HCT116 (cell line): ENCODE data around the gene DDN. TPM values are rescaled to one million over a fixed set of nuclear protein-coding genes. Genes with fewer than 3 reads are reported as not detected.

Source experiments
- ATAC-seq: fragments of 200-7000 bp; cut with Tn5 transposase; 2 replicates; pipeline ENCODE4 v1.9.1; 2020; ENCODE audit warnings: mild to moderate bottlenecking, moderate library complexity
- BruUV-seq: library from RNA; stranded (reverse); fragments of 400-500 nt; replicated peaks from 2 replicates; lab custom pipeline; 2021; lab: Mats Ljungman, UMichigan
- CTCF ChIA-PET: fragments of 300-600 bp; sonication (Branson Sonifier 250); formaldehyde crosslinking; loops from one replicate; lab custom pipeline; 2021; ENCODE audit warnings: antibody characterized with exemption; lab: Charles Lee
- POLR2A ChIA-PET: fragments of 300-600, 350-600 bp; sonication (Branson Sonifier 250); formaldehyde crosslinking; loops from one replicate; lab custom pipeline; 2021; ENCODE audit warnings: antibody characterized with exemption; lab: Charles Lee
- RAD21 ChIA-PET, 2 experiments: fragments of 300-600 bp; sonication (Branson Sonifier 250); formaldehyde crosslinking; loops; one replicate each; lab custom pipeline; 2023; ENCODE audit warnings: low total read pairs in 2 of 2; ENCODE audit not compliant: uncharacterized antibody in 2 of 2, unreplicated experiment in 2 of 2, low non-redundant PET in 1 of 2; lab: Charles Lee
- DNase-seq: peaks from one replicate; pipeline ENCODE4 v3.0.0-alpha.2; 2010; ENCODE audit warnings: low read depth, low spot score
- H2AFZ ChIP-seq: fragments of 200-600 bp; shearing (Covaris generic), sonication (generic); 2 replicates; pipeline ENCODE4 v1.6.1; 2017; ENCODE audit warnings: low read depth, mixed run types, mixed read lengths, antibody characterized with exemption, low read length; ENCODE audit not compliant: poor library complexity, severe bottlenecking
- H3K27ac ChIP-seq: 2 replicates; pipeline ENCODE4 v1.5.1; 2012; ENCODE audit warnings: low read depth, low read length
- H3K27me3 ChIP-seq: fragments of 200-600 bp; sonication (generic); 2 replicates; pipeline ENCODE4 v1.6.1; 2016; ENCODE audit warnings: mixed run types, low read length, mixed read lengths; ENCODE audit not compliant: insufficient read depth
- H3K36me3 ChIP-seq, 2 experiments: fragments of 200-500 bp in 1 of 2; fragments of 200-600 bp in 1 of 2; sonication (Bioruptor generic) in 1 of 2; sonication (generic) in 1 of 2; 2 replicates each; pipeline versions ENCODE4 v1.5.1 to v1.6.1; 2014 to 2016; ENCODE audit warnings: low read length in 2 of 2, inconsistent platforms in 1 of 2, mixed read lengths in 1 of 2, mixed run types in 1 of 2; ENCODE audit not compliant: insufficient read depth in 2 of 2, control insufficient read depth in 1 of 2
- H3K4me1 ChIP-seq, 2 experiments: fragments of 200-600 bp in 1 of 2; sonication (generic) in 1 of 2; 2 replicates each; pipeline versions ENCODE4 v1.5.1 to v1.6.1; 2012 to 2017; ENCODE audit warnings: low read length in 2 of 2, inconsistent platforms in 1 of 2, mild to moderate bottlenecking in 1 of 2, mixed read lengths in 1 of 2, mixed run types in 1 of 2, moderate library complexity in 1 of 2; ENCODE audit not compliant: insufficient read depth in 2 of 2, control insufficient read depth in 1 of 2
- H3K4me2 ChIP-seq: fragments of 200-600 bp; sonication (generic); 2 replicates; pipeline ENCODE4 v1.6.1; 2017; ENCODE audit warnings: mixed run types, low read length, mixed read lengths
- H3K4me3 ChIP-seq, 2 experiments: fragments of 200-600 bp in 1 of 2; sonication (generic) in 1 of 2; replicated peaks in 1 of 2; 2 replicates each; pipeline ENCODE4 v1.5.1; 2011 to 2016; ENCODE audit warnings: low read length in 2 of 2, control low read depth in 1 of 2, low read depth in 1 of 2, mild to moderate bottlenecking in 1 of 2, mixed read lengths in 1 of 2, mixed run types in 1 of 2
- H3K79me2 ChIP-seq: fragments of 200-600 bp; sonication (generic); 2 replicates; pipeline ENCODE4 v1.6.1; 2017; ENCODE audit warnings: mild to moderate bottlenecking, mixed run types, low read length, moderate library complexity, mixed read lengths; ENCODE audit not compliant: insufficient read depth
- H3K9ac ChIP-seq: fragments of 200-600 bp; sonication (generic); 2 replicates; pipeline ENCODE4 v1.6.1; 2016; ENCODE audit warnings: low read length, mixed read lengths
- H3K9me2 ChIP-seq: fragments of 200-600 bp; sonication (generic), shearing (Covaris generic); 2 replicates; pipeline ENCODE4 v1.6.1; 2017; ENCODE audit warnings: mixed run types, mild to moderate bottlenecking, moderate library complexity; ENCODE audit not compliant: insufficient read depth
- H3K9me3 ChIP-seq, 2 experiments: fragments of 200-500 bp in 1 of 2; fragments of 200-600 bp in 1 of 2; sonication (Bioruptor generic) in 1 of 2; sonication (generic) in 1 of 2; 2 replicates each; pipeline ENCODE4 v1.6.1; 2014 to 2017; ENCODE audit warnings: low read length in 2 of 2, mixed read lengths in 2 of 2, inconsistent platforms in 1 of 2, low read depth in 1 of 2, mild to moderate bottlenecking in 1 of 2, mixed run types in 1 of 2, moderate library complexity in 1 of 2; ENCODE audit not compliant: control insufficient read depth in 1 of 2, insufficient read depth in 1 of 2
- H4K20me1 ChIP-seq: fragments of 200-600 bp; sonication (generic), shearing (Covaris generic); 2 replicates; pipeline ENCODE4 v1.6.1; 2017; ENCODE audit warnings: mixed run types, mild to moderate bottlenecking, moderate library complexity; ENCODE audit not compliant: insufficient read depth
- CBX3 ChIP-seq: IDR thresholded peaks from 2 replicates; pipeline ENCODE4 v1.6.1; 2012; ENCODE audit warnings: low read depth
- CEBPB ChIP-seq: IDR thresholded peaks from 2 replicates; pipeline ENCODE4 v1.6.1; 2012; ENCODE audit warnings: low read depth
- EGR1 ChIP-seq: IDR thresholded peaks from 2 replicates; pipeline ENCODE4 v1.6.1; 2012; ENCODE audit warnings: low read depth
- EZH2 ChIP-seq: fragments of 200-600 bp; sonication (generic); IDR thresholded peaks from 2 replicates; pipeline ENCODE4 v1.6.1; 2017; ENCODE audit warnings: antibody characterized with exemption, mixed run types
- POLR2AphosphoS5 ChIP-seq: IDR thresholded peaks from 2 replicates; pipeline ENCODE4 v1.6.1; 2011; ENCODE audit warnings: mild to moderate bottlenecking, low read depth, low read length, moderate library complexity
- RAD21 ChIP-seq: IDR thresholded peaks from 2 replicates; pipeline ENCODE4 v1.6.1; 2012; ENCODE audit warnings: low read depth, mild to moderate bottlenecking
- SIN3A ChIP-seq: IDR thresholded peaks from 2 replicates; pipeline ENCODE4 v1.6.1; 2012; ENCODE audit warnings: low read depth
- YY1 ChIP-seq: IDR thresholded peaks from 2 replicates; pipeline ENCODE4 v1.6.1; 2011; ENCODE audit warnings: low read length, low read depth, moderate library complexity, mild to moderate bottlenecking; ENCODE audit not compliant: insufficient replicate concordance; ENCODE audit errors: extremely low read depth
- ZFX ChIP-seq: fragments of 450-650 bp; IDR thresholded peaks from 2 replicates; pipeline ENCODE4 v1.6.1; 2017
- ZNF274 ChIP-seq: fragments of 200-500 bp; sonication (Bioruptor generic); IDR thresholded peaks from 2 replicates; pipeline ENCODE4 v1.6.1; 2014; ENCODE audit warnings: mild to moderate bottlenecking, low read depth, low read length, inconsistent platforms
- intact Hi-C: fragments of 100-400 bp; cut with micrococcal nuclease; formaldehyde crosslinking; loops from 2 replicates; pipeline ENCODE4 v1.10.0; 2022
- total RNA-seq: library from RNA; stranded (reverse); gene quantifications from one replicate; pipeline ENCODE4 v1.2.1, GENCODE V29; 2021; ENCODE audit not compliant: unreplicated experiment
- TF ChIP-seq, protein P1 (sequence below): IDR thresholded peaks from 2 replicates; pipeline ENCODE4 v1.6.1; 2012
- TF ChIP-seq, protein P2 (sequence below): IDR thresholded peaks from 2 replicates; pipeline ENCODE4 v1.6.1; 2012; ENCODE audit warnings: low read depth
- TF ChIP-seq, protein P3 (sequence below), 3 experiments: fragments of 200-600 bp in 1 of 3; sonication (generic) in 1 of 3; IDR thresholded peaks in 2 of 3; conservative IDR thresholded peaks in 1 of 3; 2 replicates each; pipeline ENCODE4 v1.5.1; 2012 to 2017; ENCODE audit warnings: low read depth in 2 of 3, low read length in 2 of 3, antibody characterized with exemption in 1 of 3, borderline replicate concordance in 1 of 3, control low read depth in 1 of 3, mild to moderate bottlenecking in 1 of 3, mixed read lengths in 1 of 3, mixed run types in 1 of 3, moderate library complexity in 1 of 3; ENCODE audit not compliant: insufficient read depth in 1 of 3
- TF ChIP-seq, protein P4 (sequence below): IDR thresholded peaks from 2 replicates; pipeline ENCODE4 v1.6.1; 2012

DDN gene
- total RNA-seq, 1 experiment from 2014 or later: 8.1 TPM

DNA sequence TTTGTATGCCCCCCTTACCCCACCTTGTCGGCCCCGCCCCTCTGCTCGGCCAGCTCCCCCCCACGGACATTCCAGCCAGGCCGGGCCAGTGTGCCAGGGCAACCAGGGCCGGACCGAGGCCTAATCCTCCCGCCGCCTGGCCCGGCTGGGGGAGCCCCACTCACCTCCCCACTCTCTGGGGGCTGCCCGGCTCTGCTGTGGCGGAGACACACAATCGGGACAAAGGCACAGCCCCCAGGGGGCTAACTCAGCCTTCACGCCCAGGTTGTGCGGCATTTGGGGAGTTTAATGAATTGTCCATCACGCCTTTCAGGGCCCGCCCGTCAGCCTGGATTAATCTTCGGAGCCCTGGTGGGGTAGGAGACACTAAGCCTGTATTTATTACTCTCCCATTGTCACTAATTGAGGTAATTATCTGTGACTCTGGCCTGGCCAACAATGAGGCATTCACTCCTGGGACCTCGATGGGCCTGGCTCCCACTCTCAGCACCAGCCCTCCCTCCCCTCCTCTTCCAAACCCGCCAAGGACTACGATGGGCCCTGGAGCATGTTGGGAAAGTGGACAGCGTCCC, 12.4 kb downstream of the DDN start:
- no peak overlapping the region for H2AFZ ChIP-seq
- ATAC-seq: no peak
- no peak for DNase-seq
- H3K79me2 ChIP-seq: no peaks in the 10 kb centered on the region
- H3K9me2 ChIP-seq: no peaks in the 10 kb centered on the region
- no peak overlapping the region for H3K4me2 ChIP-seq
- no peaks in the 10 kb centered on the region for H3K9me3 ChIP-seq
- POLR2A ChIA-PET: interaction anchor here (0.6 kb wide), 1 partner anchor 1781 kb away, joined by 3 read pairs; no protein-coding TSS in a partner anchor
- H3K27me3 ChIP-seq: peaks cover 7% of the 10 kb centered on the region; the same call in 1 of the 2 replicates
- H3K27ac ChIP-seq: no peak overlapping the region
- H3K4me1 ChIP-seq: peaks cover 0 to 14% of the 10 kb centered on the region in 2 experiments; a peak in 3 of 4 replicates
- intact Hi-C loops: no loop called here
- H4K20me1 ChIP-seq: no peaks in the 10 kb centered on the region
- no peaks in the 10 kb centered on the region for H3K36me3 ChIP-seq
- no TSS peak for BruUV-seq
- H3K9ac ChIP-seq: no peak overlapping the region
- no peak for TF ChIP-seq CBX3
- TF ChIP-seq, all 23 proteins: peak for 0
- no peak overlapping the region for H3K4me3 ChIP-seq
- CTCF ChIA-PET: interaction anchor here (1.7 to 2.4 kb wide), 3 partner anchors 9 to 133 kb away, joined by 16 to 47 read pairs (median 35); partner anchors contain the start of genes DDN, DDX23 and WNT1
- RAD21 ChIA-PET: no interaction called here

DNA sequence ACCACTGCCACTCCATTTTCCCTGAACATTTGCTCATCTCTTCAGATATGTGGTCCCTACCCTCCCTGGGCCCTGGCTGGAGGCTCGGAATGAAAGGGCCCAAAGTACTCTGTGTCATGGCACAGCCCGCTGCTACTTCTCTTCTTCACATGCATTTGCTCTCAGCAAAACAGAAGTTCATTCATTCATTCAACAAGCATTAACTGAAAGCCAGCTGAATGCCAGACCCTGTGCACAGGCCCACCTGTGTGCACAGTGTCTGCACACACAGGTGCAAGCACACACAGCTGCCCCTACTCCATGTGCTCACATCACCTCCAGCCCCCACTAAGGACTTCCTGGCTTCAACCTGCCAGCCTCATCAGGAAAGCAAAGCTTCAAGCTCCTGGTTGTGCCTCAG, 13.3 kb downstream of the DDN start:
- Histone ChIP-seq H3K27ac (no peak overlapping the region), H3K4me2 (peak overlapping the region; percentile 8; the same call in 1 of the 2 replicates), H3K36me3 (no peaks in the 10 kb centered on the region), H3K4me3 (no peak overlapping the region), H3K9me3 (no peaks in the 10 kb centered on the region), H3K9me2 (no peaks in the 10 kb centered on the region), H3K4me1 (peaks cover 0 to 14% of the 10 kb centered on the region in 2 experiments; a peak in 3 of 4 replicates), H3K9ac (no peak overlapping the region), H3K27me3 (peaks cover 8% of the 10 kb centered on the region; the same call in 1 of the 2 replicates), H4K20me1 (no peaks in the 10 kb centered on the region), H3K79me2 (no peaks in the 10 kb centered on the region), H2AFZ (no peak overlapping the region)
- RAD21 ChIA-PET: no interaction called here
- CTCF ChIA-PET: interaction anchor here (1.1 kb wide), 1 partner anchor 17 kb away, joined by 4 read pairs; no protein-coding TSS in a partner anchor
- intact Hi-C loops: no loop called here
- POLR2A ChIA-PET: no interaction called here
- no peak for DNase-seq
- no TSS peak for BruUV-seq
- no peak for ATAC-seq
- TF ChIP-seq, protein P1, sequence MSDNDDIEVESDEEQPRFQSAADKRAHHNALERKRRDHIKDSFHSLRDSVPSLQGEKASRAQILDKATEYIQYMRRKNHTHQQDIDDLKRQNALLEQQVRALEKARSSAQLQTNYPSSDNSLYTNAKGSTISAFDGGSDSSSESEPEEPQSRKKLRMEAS: no peak
- TF ChIP-seq EGR1 (no peak), ZFX (no peak), RAD21 (no peak), EZH2 (no peak), ZNF274 (no peak), SIN3A (no peak), YY1 (no peak), POLR2AphosphoS5 (no peak), CEBPB (no peak), CBX3 (no peak)
- TF ChIP-seq, protein P2, sequence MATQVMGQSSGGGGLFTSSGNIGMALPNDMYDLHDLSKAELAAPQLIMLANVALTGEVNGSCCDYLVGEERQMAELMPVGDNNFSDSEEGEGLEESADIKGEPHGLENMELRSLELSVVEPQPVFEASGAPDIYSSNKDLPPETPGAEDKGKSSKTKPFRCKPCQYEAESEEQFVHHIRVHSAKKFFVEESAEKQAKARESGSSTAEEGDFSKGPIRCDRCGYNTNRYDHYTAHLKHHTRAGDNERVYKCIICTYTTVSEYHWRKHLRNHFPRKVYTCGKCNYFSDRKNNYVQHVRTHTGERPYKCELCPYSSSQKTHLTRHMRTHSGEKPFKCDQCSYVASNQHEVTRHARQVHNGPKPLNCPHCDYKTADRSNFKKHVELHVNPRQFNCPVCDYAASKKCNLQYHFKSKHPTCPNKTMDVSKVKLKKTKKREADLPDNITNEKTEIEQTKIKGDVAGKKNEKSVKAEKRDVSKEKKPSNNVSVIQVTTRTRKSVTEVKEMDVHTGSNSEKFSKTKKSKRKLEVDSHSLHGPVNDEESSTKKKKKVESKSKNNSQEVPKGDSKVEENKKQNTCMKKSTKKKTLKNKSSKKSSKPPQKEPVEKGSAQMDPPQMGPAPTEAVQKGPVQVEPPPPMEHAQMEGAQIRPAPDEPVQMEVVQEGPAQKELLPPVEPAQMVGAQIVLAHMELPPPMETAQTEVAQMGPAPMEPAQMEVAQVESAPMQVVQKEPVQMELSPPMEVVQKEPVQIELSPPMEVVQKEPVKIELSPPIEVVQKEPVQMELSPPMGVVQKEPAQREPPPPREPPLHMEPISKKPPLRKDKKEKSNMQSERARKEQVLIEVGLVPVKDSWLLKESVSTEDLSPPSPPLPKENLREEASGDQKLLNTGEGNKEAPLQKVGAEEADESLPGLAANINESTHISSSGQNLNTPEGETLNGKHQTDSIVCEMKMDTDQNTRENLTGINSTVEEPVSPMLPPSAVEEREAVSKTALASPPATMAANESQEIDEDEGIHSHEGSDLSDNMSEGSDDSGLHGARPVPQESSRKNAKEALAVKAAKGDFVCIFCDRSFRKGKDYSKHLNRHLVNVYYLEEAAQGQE: no peak
- TF ChIP-seq, protein P3, sequence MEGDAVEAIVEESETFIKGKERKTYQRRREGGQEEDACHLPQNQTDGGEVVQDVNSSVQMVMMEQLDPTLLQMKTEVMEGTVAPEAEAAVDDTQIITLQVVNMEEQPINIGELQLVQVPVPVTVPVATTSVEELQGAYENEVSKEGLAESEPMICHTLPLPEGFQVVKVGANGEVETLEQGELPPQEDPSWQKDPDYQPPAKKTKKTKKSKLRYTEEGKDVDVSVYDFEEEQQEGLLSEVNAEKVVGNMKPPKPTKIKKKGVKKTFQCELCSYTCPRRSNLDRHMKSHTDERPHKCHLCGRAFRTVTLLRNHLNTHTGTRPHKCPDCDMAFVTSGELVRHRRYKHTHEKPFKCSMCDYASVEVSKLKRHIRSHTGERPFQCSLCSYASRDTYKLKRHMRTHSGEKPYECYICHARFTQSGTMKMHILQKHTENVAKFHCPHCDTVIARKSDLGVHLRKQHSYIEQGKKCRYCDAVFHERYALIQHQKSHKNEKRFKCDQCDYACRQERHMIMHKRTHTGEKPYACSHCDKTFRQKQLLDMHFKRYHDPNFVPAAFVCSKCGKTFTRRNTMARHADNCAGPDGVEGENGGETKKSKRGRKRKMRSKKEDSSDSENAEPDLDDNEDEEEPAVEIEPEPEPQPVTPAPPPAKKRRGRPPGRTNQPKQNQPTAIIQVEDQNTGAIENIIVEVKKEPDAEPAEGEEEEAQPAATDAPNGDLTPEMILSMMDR (IDR thresholded peaks at IDR 0.05 in 2 of 3, conservative IDR thresholded peaks at IDR 0.05 in 1 of 3; ENCODE audit: borderline replicate concordance in 1 of 3, insufficient read depth in 1 of 3, low read depth in 2 of 3, low read length in 2 of 3): no peak
- TF ChIP-seq, protein P4, sequence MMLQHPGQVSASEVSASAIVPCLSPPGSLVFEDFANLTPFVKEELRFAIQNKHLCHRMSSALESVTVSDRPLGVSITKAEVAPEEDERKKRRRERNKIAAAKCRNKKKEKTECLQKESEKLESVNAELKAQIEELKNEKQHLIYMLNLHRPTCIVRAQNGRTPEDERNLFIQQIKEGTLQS: no peak
